ENCODE results near the gene ARPC5. TPM values are rescaled to one million over a fixed set of nuclear protein-coding genes. Genes with fewer than 3 reads are reported as not detected.
A peak's percentile ranks its signal among the peaks of the same experiment; 100 is the strongest.

Gene ARPC5
- total RNA-seq, 1 experiment from 2014 or later: 148 TPM

DNA sequence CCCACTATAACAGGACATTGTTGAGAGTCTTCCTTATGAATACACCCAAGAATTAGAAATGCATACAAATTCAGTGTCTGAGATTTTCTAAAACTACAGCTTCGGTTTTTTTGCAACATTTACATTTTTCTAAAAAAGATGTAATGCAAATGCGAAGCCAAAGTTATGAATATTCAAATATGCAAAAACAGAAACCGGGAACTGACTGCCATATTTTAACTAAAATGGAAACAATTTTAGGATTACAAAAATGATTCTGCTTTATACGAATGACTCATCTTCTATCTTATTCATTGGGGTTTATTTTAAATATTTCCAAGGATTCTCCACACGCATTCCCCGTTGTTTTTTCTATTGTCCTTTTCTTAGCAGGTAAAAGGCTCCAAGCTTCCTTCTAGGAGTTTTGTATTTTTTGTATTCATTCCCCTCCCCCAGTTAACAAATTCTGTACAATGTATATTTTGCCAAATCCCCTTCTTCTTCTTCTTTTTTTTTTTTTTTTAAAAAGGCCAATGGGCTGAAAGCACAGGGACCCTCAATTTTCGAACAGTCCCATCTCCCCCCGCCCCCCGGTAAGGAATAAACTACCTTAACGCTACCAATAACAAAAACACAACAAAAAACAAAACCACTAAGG is 1.0 kb downstream of the ARPC5 start:
- Mint-ChIP-seq H3K27me3 (ENCODE audit: unreplicated experiment) (peaks cover 10% of the 10 kb centered on the region), H3K36me3 (ENCODE audit: insufficient read depth, unreplicated experiment) (peaks cover 48% of the 10 kb centered on the region), H3K9me3 (ENCODE audit: low read depth, unreplicated experiment) (no peaks in the 10 kb centered on the region), H3K27ac (ENCODE audit: unreplicated experiment) (peak overlapping the region; percentile 94), H3K4me1 (ENCODE audit: low read depth, unreplicated experiment) (peaks cover 29% of the 10 kb centered on the region), H3K4me3 (ENCODE audit: low read depth, unreplicated experiment) (peak overlapping the region; percentile 95)
- intact Hi-C loops (cut with micrococcal nuclease; ENCODE audit: unreplicated experiment): loop anchor here (5.0 kb wide), 2 partner anchors 418 to 672 kb away; partner anchors contain the start of gene TSEN15
- BruUV-seq (replicated peaks): TSS peak; percentile 49
- CTCF ChIA-PET: interaction anchor here (0.6 to 2.0 kb wide), 3 partner anchors 50 to 293 kb away, joined by 3 to 7 read pairs (median 3); no protein-coding TSS in a partner anchor
- no peak for TF ChIP-seq CTCF (IDR thresholded peaks at IDR 0.05; ENCODE audit: unreplicated experiment)
- DNase-seq: no peak

DNA sequence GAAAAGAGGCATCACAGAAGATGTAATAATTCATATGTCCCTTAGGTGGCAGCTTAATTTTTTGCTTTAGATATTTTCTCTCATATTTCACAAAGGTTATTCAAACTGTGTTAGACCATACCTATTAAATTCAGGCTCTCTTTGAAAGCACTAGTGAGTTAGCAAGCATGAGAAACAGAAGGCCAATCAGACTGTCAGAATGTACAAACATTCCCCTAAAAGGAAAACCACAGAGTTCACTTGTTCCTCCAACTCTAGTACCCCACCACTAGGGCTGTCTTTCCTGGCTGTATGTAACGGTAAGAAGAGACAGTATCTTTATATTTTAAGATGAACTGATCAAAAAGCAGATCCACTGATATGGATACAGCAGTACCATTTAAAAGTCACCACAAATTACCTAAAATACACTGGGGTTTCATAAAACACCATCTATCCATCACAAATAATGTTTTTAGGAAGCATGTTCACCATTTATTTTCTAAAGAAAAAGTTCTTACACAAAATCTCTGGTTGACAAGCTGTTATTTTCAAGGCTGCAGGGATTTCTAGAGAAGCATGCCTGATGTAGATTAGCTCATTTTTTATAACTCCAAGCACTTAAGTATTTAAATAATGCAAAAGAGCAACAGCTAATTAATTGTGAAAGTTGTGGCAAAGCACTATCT is 1.8 kb downstream of the ARPC5 start:
- peak; percentile 54 for TF ChIP-seq CTCF (IDR thresholded peaks at IDR 0.05; ENCODE audit: unreplicated experiment)
- CTCF ChIA-PET: interaction anchor here (0.6 to 2.0 kb wide), 7 partner anchors 24 to 294 kb away, joined by 3 to 7 read pairs (median 3); no protein-coding TSS in a partner anchor
- no peaks in the 10 kb centered on the region for H3K9me3 Mint-ChIP-seq (ENCODE audit: low read depth, unreplicated experiment)
- peak; percentile 31 for DNase-seq
- H3K4me1 Mint-ChIP-seq (ENCODE audit: low read depth, unreplicated experiment): peaks cover 31% of the 10 kb centered on the region
- peak overlapping the region; percentile 95 for H3K4me3 Mint-ChIP-seq (ENCODE audit: low read depth, unreplicated experiment)
- intact Hi-C loops (cut with micrococcal nuclease; ENCODE audit: unreplicated experiment): loop anchor here (2.0 to 5.0 kb wide), 3 partner anchors 51 to 672 kb away; partner anchors contain the start of gene TSEN15
- no TSS peak for BruUV-seq (replicated peaks)
- H3K36me3 Mint-ChIP-seq (ENCODE audit: insufficient read depth, unreplicated experiment): peaks cover 56% of the 10 kb centered on the region
- H3K27ac Mint-ChIP-seq (ENCODE audit: unreplicated experiment): peak overlapping the region; percentile 50
- H3K27me3 Mint-ChIP-seq (ENCODE audit: unreplicated experiment): peaks cover 10% of the 10 kb centered on the region

GRCh38 chr1:183632964-183633363 is 2.6 kb downstream of the ARPC5 start:
- BruUV-seq (replicated peaks): no TSS peak
- Mint-ChIP-seq H3K4me3 (ENCODE audit: low read depth, unreplicated experiment) (peak overlapping the region; percentile 95), H3K4me1 (ENCODE audit: low read depth, unreplicated experiment) (peaks cover 38% of the 10 kb centered on the region), H3K36me3 (ENCODE audit: insufficient read depth, unreplicated experiment) (peaks cover 64% of the 10 kb centered on the region), H3K27me3 (ENCODE audit: unreplicated experiment) (peaks cover 10% of the 10 kb centered on the region), H3K27ac (ENCODE audit: unreplicated experiment) (no peak overlapping the region), H3K9me3 (ENCODE audit: low read depth, unreplicated experiment) (no peaks in the 10 kb centered on the region)
- CTCF ChIA-PET: interaction anchor here (0.6 to 2.0 kb wide), 6 partner anchors 23 to 283 kb away, joined by 3 to 7 read pairs (median 4); no protein-coding TSS in a partner anchor
- TF ChIP-seq CTCF (IDR thresholded peaks at IDR 0.05; ENCODE audit: unreplicated experiment): no peak
- no peak for DNase-seq
- intact Hi-C loops (cut with micrococcal nuclease; ENCODE audit: unreplicated experiment): loop anchor here (2.0 to 5.0 kb wide), 3 partner anchors 52 to 671 kb away; partner anchors contain the start of gene TSEN15

DNA sequence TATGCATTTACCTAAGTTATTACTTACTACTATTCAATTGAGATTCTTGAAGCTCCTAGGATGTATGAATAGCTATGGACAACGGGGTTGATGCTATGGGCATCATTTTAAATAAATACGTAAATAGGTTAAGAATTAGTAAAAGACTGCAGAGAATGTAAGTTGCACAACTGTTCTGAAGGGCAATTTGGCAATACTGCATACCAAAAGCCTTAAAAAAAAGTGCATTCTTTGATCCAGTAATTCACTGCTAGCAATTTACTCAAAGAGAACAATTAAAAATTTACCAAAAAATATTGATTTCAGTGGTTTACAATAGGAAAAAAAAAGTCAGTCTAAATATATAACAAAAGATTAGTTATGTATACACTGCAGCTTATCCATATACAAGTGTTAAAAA is 3.5 kb downstream of the ARPC5 start:
- H3K27me3 Mint-ChIP-seq (ENCODE audit: unreplicated experiment): peaks cover 10% of the 10 kb centered on the region
- no peak for TF ChIP-seq CTCF (IDR thresholded peaks at IDR 0.05; ENCODE audit: unreplicated experiment)
- CTCF ChIA-PET: interaction anchor here (1.2 kb wide), 1 partner anchor 284 kb away, joined by 4 read pairs; no protein-coding TSS in a partner anchor
- H3K27ac Mint-ChIP-seq (ENCODE audit: unreplicated experiment): no peak overlapping the region
- no peak for DNase-seq
- no peaks in the 10 kb centered on the region for H3K9me3 Mint-ChIP-seq (ENCODE audit: low read depth, unreplicated experiment)
- no TSS peak for BruUV-seq (replicated peaks)
- no peak overlapping the region for H3K4me3 Mint-ChIP-seq (ENCODE audit: low read depth, unreplicated experiment)
- intact Hi-C loops (cut with micrococcal nuclease; ENCODE audit: unreplicated experiment): loop anchor here (2.0 to 5.0 kb wide), 3 partner anchors 53 to 670 kb away; partner anchors contain the start of gene TSEN15
- H3K4me1 Mint-ChIP-seq (ENCODE audit: low read depth, unreplicated experiment): peaks cover 38% of the 10 kb centered on the region
- H3K36me3 Mint-ChIP-seq (ENCODE audit: insufficient read depth, unreplicated experiment): peaks cover 67% of the 10 kb centered on the region
